HEK293 (cell line): ENCODE measurements around the gene NEB.

ENCODE experiments used
- CTCF ChIA-PET: fragments of 350-600 bp; formaldehyde crosslinking; extraction: SDS; loops from one replicate; lab custom pipeline; 2021; ENCODE audit warnings: antibody characterized with exemption; lab: Yijun Ruan, JAX
- POLR2A ChIA-PET: fragments of 300-600 bp; formaldehyde crosslinking; extraction: SDS; loops from one replicate; lab custom pipeline; 2020; ENCODE audit warnings: antibody characterized with exemption, inconsistent platforms; lab: Yijun Ruan, JAX
- H3K27ac ChIP-seq: fragments of 200-500 bp; sonication (Bioruptor generic); 2 replicates; pipeline ENCODE4 v1.5.1; 2014; ENCODE audit warnings: low read depth, low read length, control low read depth, inconsistent platforms; ENCODE audit errors: extremely low read depth
- H3K36me3 ChIP-seq, 2 experiments: fragments of 200-500 bp in 1 of 2; sonication (Bioruptor generic) in 1 of 2; 1 replicate in 1 of 2; 2 replicates in 1 of 2; pipeline ENCODE4 v1.5.1; 2014 to 2017; ENCODE audit warnings: inconsistent platforms in 2 of 2, low read length in 2 of 2; ENCODE audit not compliant: control insufficient read depth in 2 of 2, insufficient read depth in 1 of 2
- H3K4me1 ChIP-seq: fragments of 200-500 bp; sonication (Bioruptor generic); 2 replicates; pipeline ENCODE4 v1.5.1; 2014; ENCODE audit warnings: mild to moderate bottlenecking, low read length, inconsistent platforms; ENCODE audit not compliant: control insufficient read depth, insufficient read depth
- H3K4me3 ChIP-seq: 2 replicates; pipeline ENCODE4 v1.5.1; 2011; ENCODE audit warnings: low read depth, mild to moderate bottlenecking, control low read depth, low read length, moderate library complexity
- H3K9me3 ChIP-seq: fragments of 200-500 bp; sonication (Bioruptor generic); 2 replicates; pipeline ENCODE4 v1.5.1; 2014; ENCODE audit warnings: low read depth, low read length, inconsistent platforms; ENCODE audit not compliant: control insufficient read depth, insufficient read depth
- GLIS2 ChIP-seq: fragments of 450-650 bp; formaldehyde crosslinking; IDR thresholded peaks from 2 replicates; pipeline ENCODE4 v1.5.1; 2016; ENCODE audit warnings: missing biosample characterization, missing genetic modification characterization
- HOXD13 ChIP-seq: sonication (generic); formaldehyde crosslinking; IDR thresholded peaks from 2 replicates; pipeline ENCODE4 v1.8.0; 2022; ENCODE audit warnings: missing genetic modification reagents, borderline replicate concordance
- KLF1 ChIP-seq: fragments of 450-650 bp; formaldehyde crosslinking; IDR thresholded peaks from 2 replicates; pipeline ENCODE4 v1.5.1; 2016; ENCODE audit warnings: missing biosample characterization, missing genetic modification characterization
- PRDM10 ChIP-seq: fragments of 450-650 bp; formaldehyde crosslinking; IDR thresholded peaks from 2 replicates; pipeline ENCODE4 v1.5.1; 2016; ENCODE audit warnings: missing biosample characterization, missing genetic modification characterization
- REST ChIP-seq: fragments of 450-650 bp; formaldehyde crosslinking; IDR thresholded peaks from 2 replicates; pipeline ENCODE4 v1.5.1; 2016; ENCODE audit warnings: missing biosample characterization, missing genetic modification characterization
- ZBTB21 ChIP-seq: fragments of 450-650 bp; formaldehyde crosslinking; IDR thresholded peaks from 2 replicates; pipeline ENCODE4 v1.5.1; 2017; ENCODE audit warnings: missing biosample characterization, missing genetic modification characterization
- ZBTB6 ChIP-seq: fragments of 450-650 bp; formaldehyde crosslinking; IDR thresholded peaks from 2 replicates; pipeline ENCODE4 v1.5.1; 2017; ENCODE audit warnings: missing biosample characterization, missing genetic modification characterization
- ZNF202 ChIP-seq: fragments of 450-650 bp; formaldehyde crosslinking; IDR thresholded peaks from 2 replicates; pipeline ENCODE4 v1.5.1; 2016; ENCODE audit warnings: missing biosample characterization, missing genetic modification characterization, borderline replicate concordance
- ZNF394 ChIP-seq: fragments of 450-650 bp; formaldehyde crosslinking; IDR thresholded peaks from 2 replicates; pipeline ENCODE4 v1.5.1; 2016; ENCODE audit warnings: missing biosample characterization, missing genetic modification characterization, mild to moderate bottlenecking, moderate library complexity, borderline replicate concordance
- ZNF404 ChIP-seq: fragments of 450-650 bp; formaldehyde crosslinking; IDR thresholded peaks from 2 replicates; pipeline ENCODE4 v1.5.1; 2017; ENCODE audit warnings: missing biosample characterization, missing genetic modification characterization
- ZNF433 ChIP-seq: fragments of 450-650 bp; formaldehyde crosslinking; IDR thresholded peaks from 2 replicates; pipeline ENCODE4 v1.5.1; 2016; ENCODE audit warnings: missing biosample characterization, missing genetic modification characterization, low read depth
- ZNF548 ChIP-seq: fragments of 450-650 bp; formaldehyde crosslinking; IDR thresholded peaks from 2 replicates; pipeline ENCODE4 v1.5.1; 2016; ENCODE audit warnings: missing biosample characterization, missing genetic modification characterization
- ZNF600 ChIP-seq: fragments of 450-650 bp; formaldehyde crosslinking; IDR thresholded peaks from 2 replicates; pipeline ENCODE4 v1.5.1; 2016; ENCODE audit warnings: missing biosample characterization, missing genetic modification characterization
- ZNF610 ChIP-seq: fragments of 450-650 bp; formaldehyde crosslinking; IDR thresholded peaks from 2 replicates; pipeline ENCODE4 v1.5.1; 2016; ENCODE audit warnings: missing biosample characterization, missing genetic modification characterization, borderline replicate concordance
- ZNF629 ChIP-seq: fragments of 450-650 bp; formaldehyde crosslinking; IDR thresholded peaks from 2 replicates; pipeline ENCODE4 v1.5.1; 2017; ENCODE audit warnings: missing biosample characterization, missing genetic modification characterization
- ZNF776 ChIP-seq: fragments of 450-650 bp; formaldehyde crosslinking; IDR thresholded peaks from 2 replicates; pipeline ENCODE4 v1.5.0; 2017; ENCODE audit warnings: missing biosample characterization, missing genetic modification characterization, borderline replicate concordance
- TF ChIP-seq, protein P1 (sequence below): fragments of 450-650 bp; formaldehyde crosslinking; IDR thresholded peaks from 2 replicates; pipeline ENCODE4 v1.5.1; 2016; ENCODE audit warnings: missing biosample characterization, missing genetic modification characterization, low read depth
- TF ChIP-seq, protein P2 (sequence below): fragments of 450-650 bp; formaldehyde crosslinking; IDR thresholded peaks from 2 replicates; pipeline ENCODE4 v1.5.1; 2016; ENCODE audit warnings: missing biosample characterization, missing genetic modification characterization

NEB gene

DNA sequence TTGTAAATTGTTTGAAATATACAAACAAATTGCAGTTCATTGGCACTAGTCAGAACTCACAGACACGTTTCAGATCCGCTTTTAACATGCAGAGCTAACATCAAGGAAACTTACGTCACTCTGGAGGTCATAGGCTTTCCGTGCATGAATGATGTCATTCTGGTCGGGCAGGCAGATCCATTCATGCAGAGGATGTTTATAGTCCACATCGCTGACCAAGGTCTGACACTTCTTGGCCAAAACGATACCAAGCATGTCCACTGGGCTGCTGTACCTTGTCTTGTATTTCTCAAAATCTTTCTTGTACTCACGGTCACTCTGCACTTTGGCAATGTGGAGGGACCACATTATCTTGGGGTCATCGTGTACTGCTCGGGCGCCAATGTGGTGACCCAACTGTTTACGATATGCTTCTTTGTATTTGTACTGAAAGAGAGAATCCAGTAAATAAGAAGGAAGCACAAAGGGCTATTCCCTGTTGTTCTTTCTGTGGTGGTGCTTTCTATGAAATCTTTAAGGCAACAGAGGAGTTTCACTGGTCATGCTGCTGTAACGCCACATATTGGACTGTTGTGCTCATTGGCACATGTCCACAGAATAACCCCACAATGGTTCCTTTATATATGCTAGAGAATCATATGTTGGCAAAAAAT lies 114.8 kb downstream of the NEB start:
- no peak for TF ChIP-seq ZNF202 (tag by site-specific recombination)
- peak; percentile 56; the same call in 1 of the 2 replicates for TF ChIP-seq ZNF600
- peak; percentile 49 for TF ChIP-seq PRDM10 (tag by site-specific recombination)
- TF ChIP-seq ZBTB21 = peak; percentile 70
- TF ChIP-seq ZNF629 = peak; percentile 44; the same call in 1 of the 2 replicates
- TF ChIP-seq, protein P1, sequence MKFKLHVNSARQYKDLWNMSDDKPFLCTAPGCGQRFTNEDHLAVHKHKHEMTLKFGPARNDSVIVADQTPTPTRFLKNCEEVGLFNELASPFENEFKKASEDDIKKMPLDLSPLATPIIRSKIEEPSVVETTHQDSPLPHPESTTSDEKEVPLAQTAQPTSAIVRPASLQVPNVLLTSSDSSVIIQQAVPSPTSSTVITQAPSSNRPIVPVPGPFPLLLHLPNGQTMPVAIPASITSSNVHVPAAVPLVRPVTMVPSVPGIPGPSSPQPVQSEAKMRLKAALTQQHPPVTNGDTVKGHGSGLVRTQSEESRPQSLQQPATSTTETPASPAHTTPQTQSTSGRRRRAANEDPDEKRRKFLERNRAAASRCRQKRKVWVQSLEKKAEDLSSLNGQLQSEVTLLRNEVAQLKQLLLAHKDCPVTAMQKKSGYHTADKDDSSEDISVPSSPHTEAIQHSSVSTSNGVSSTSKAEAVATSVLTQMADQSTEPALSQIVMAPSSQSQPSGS (tag by site-specific recombination) = peak; percentile 87
- TF ChIP-seq REST (tag by site-specific recombination) = peak; percentile 70
- TF ChIP-seq, protein P2, sequence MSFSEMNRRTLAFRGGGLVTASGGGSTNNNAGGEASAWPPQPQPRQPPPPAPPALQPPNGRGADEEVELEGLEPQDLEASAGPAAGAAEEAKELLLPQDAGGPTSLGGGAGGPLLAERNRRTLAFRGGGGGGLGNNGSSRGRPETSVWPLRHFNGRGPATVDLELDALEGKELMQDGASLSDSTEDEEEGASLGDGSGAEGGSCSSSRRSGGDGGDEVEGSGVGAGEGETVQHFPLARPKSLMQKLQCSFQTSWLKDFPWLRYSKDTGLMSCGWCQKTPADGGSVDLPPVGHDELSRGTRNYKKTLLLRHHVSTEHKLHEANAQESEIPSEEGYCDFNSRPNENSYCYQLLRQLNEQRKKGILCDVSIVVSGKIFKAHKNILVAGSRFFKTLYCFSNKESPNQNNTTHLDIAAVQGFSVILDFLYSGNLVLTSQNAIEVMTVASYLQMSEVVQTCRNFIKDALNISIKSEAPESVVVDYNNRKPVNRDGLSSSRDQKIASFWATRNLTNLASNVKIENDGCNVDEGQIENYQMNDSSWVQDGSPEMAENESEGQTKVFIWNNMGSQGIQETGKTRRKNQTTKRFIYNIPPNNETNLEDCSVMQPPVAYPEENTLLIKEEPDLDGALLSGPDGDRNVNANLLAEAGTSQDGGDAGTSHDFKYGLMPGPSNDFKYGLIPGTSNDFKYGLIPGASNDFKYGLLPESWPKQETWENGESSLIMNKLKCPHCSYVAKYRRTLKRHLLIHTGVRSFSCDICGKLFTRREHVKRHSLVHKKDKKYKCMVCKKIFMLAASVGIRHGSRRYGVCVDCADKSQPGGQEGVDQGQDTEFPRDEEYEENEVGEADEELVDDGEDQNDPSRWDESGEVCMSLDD = no peak
- H3K27ac ChIP-seq = no peak overlapping the region
- no peak overlapping the region for H3K4me3 ChIP-seq
- H3K4me1 ChIP-seq = no peaks in the 10 kb centered on the region
- CTCF ChIA-PET = no interaction called here
- POLR2A ChIA-PET = no interaction called here
- H3K36me3 ChIP-seq = no peaks in the 10 kb centered on the region
- no peaks in the 10 kb centered on the region for H3K9me3 ChIP-seq

GRCh38 chr2:151616760-151617339 lies 117.4 kb downstream of the NEB start:
- ChIA-PET CTCF (interaction anchor here (0.7 kb wide), 1 partner anchor 407 kb away, joined by 4 read pairs; no protein-coding TSS in a partner anchor), POLR2A (no interaction called here)
- H3K36me3 ChIP-seq = no peaks in the 10 kb centered on the region
- no peaks in the 10 kb centered on the region for H3K4me1 ChIP-seq
- no peak overlapping the region for H3K4me3 ChIP-seq
- H3K9me3 ChIP-seq = no peaks in the 10 kb centered on the region
- H3K27ac ChIP-seq = no peak overlapping the region
- TF ChIP-seq ZNF433 (tag by site-specific recombination) (no peak), GLIS2 (no peak), ZNF404 (no peak), HOXD13 (CRISPR knock-in tag) (no peak), ZNF548 (no peak), ZNF776 (tag by site-specific recombination) (no peak), ZNF394 (tag by site-specific recombination) (no peak), ZBTB6 (tag by site-specific recombination) (no peak), ZNF610 (tag by site-specific recombination) (no peak), KLF1 (tag by site-specific recombination) (no peak), ZNF202 (tag by site-specific recombination) (no peak)
